DND-41 (cell line): Measurements from ENCODE around the gene NR2F1-AS1.

Source experiments
- ATAC-seq: fragments of 200-7000 bp; cut with Tn5 transposase; 3 replicates; pipeline ENCODE4 v1.9.1; 2021; ENCODE audit warnings: low read depth; ENCODE audit not compliant: insufficient read depth
- DNase-seq: peaks from one replicate; pipeline ENCODE4 v3.0.0-alpha.2; 2020
- H2AFZ ChIP-seq: 2 replicates; pipeline ENCODE4 v1.6.0; 2012; ENCODE audit warnings: low read depth, low read length
- H3K27ac ChIP-seq: 2 replicates; pipeline ENCODE4 v1.5.1; 2012; ENCODE audit warnings: low read length, inconsistent platforms
- H3K27me3 ChIP-seq: fragments of 200-600 bp; sonication (generic); 2 replicates; pipeline ENCODE4 v1.6.0; 2012; ENCODE audit warnings: low read length, mild to moderate bottlenecking, inconsistent platforms; ENCODE audit not compliant: insufficient read depth, poor library complexity
- H3K36me3 ChIP-seq: 2 replicates; pipeline ENCODE4 v1.5.1; 2012; ENCODE audit warnings: low read length, inconsistent platforms; ENCODE audit not compliant: insufficient read depth
- H3K4me1 ChIP-seq: 2 replicates; pipeline ENCODE4 v1.5.1; 2012; ENCODE audit warnings: mild to moderate bottlenecking, low read length; ENCODE audit not compliant: insufficient read depth
- H3K4me2 ChIP-seq: 2 replicates; pipeline ENCODE4 v1.6.0; 2012; ENCODE audit warnings: mild to moderate bottlenecking, moderate library complexity, low read length, inconsistent platforms; ENCODE audit not compliant: insufficient read depth
- H3K4me3 ChIP-seq, 2 experiments: fragments of 200-600 bp in 1 of 2; shearing (Covaris generic) in 1 of 2; 2 replicates each; pipeline ENCODE4 v1.5.1; 2012 to 2016; ENCODE audit warnings: inconsistent platforms in 2 of 2, low read length in 2 of 2, mild to moderate bottlenecking in 2 of 2, low read depth in 1 of 2, moderate library complexity in 1 of 2
- H3K79me2 ChIP-seq: 2 replicates; pipeline ENCODE4 v1.6.0; 2012; ENCODE audit warnings: low read length, inconsistent platforms; ENCODE audit not compliant: insufficient read depth
- H3K9ac ChIP-seq: 2 replicates; pipeline ENCODE4 v1.6.0; 2012; ENCODE audit warnings: low read depth, mild to moderate bottlenecking, inconsistent platforms, low read length, moderate library complexity
- H3K9me3 ChIP-seq: 2 replicates; pipeline ENCODE4 v1.5.1; 2012; ENCODE audit warnings: low read length, moderate library complexity, mild to moderate bottlenecking, inconsistent platforms; ENCODE audit not compliant: insufficient read depth, severe bottlenecking
- H4K20me1 ChIP-seq: 2 replicates; pipeline ENCODE4 v1.6.0; 2012; ENCODE audit warnings: low read length; ENCODE audit not compliant: insufficient read depth
- EZH2 ChIP-seq: IDR thresholded peaks from 3 replicates; pipeline ENCODE4 v1.6.1; 2012; ENCODE audit warnings: borderline replicate concordance, low read depth, mild to moderate bottlenecking, moderate library complexity, low read length, inconsistent platforms; ENCODE audit not compliant: severe bottlenecking
- TF ChIP-seq, protein P1 (sequence below): IDR thresholded peaks from 2 replicates; pipeline ENCODE4 v1.5.1; 2012; ENCODE audit warnings: borderline replicate concordance, low read length, moderate library complexity, mild to moderate bottlenecking; ENCODE audit not compliant: poor library complexity, severe bottlenecking; ENCODE audit errors: extremely low read depth

The NR2F1-AS1 gene

DNA sequence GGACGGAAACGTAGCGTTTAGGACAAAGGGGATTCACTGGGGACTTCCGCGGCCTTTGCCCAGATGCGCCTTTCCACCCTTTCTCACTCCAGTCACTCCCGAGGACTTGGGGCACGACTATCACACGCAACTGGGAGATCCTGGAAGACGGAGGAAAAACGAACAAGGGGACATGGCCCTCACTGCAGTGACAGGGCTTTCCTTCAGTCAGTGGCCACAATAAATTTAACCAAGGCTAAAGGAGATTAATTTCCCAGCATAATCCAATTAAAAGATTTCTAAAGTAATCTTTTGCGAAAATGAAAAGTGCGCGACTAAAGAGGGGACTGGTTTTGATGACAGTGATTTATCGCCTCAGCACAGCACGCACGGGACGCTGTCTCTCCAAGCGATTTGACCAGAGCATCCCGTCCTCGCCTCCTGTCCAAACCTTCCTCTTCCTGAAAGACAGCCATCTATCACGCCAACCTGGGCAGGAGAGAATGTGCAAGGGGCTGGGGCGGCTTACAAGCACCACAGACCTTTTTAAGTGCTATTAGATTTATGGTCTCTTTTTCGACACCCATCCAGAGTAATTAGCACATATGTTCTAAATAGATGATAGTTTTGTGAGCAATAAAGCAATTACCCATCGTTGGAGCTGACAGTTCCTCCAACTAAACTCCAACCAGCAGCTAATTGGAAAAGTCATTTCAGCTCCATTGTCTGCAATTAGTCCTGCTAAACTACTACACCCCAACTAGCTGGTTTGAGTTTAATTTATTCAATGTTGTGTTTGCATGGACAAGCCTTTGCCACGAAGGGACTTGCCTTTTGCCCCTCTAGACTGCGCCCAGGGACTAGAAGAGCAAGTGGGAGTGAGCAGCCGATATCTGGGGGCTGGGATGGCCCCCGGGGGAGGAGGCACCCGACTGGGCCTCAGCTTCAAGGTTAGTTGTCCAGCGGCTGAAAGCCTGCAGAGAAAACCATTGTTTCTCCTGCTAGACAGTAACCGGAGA, 7.4 kb downstream of the NR2F1-AS1 start:
- H3K4me2 ChIP-seq: no peak overlapping the region
- no peak overlapping the region for H3K27ac ChIP-seq
- no peaks in the 10 kb centered on the region for H4K20me1 ChIP-seq
- H2AFZ ChIP-seq: no peak overlapping the region
- H3K79me2 ChIP-seq: no peaks in the 10 kb centered on the region
- no peak for ATAC-seq
- DNase-seq: no peak
- no peaks in the 10 kb centered on the region for H3K4me1 ChIP-seq
- TF ChIP-seq, protein P1, sequence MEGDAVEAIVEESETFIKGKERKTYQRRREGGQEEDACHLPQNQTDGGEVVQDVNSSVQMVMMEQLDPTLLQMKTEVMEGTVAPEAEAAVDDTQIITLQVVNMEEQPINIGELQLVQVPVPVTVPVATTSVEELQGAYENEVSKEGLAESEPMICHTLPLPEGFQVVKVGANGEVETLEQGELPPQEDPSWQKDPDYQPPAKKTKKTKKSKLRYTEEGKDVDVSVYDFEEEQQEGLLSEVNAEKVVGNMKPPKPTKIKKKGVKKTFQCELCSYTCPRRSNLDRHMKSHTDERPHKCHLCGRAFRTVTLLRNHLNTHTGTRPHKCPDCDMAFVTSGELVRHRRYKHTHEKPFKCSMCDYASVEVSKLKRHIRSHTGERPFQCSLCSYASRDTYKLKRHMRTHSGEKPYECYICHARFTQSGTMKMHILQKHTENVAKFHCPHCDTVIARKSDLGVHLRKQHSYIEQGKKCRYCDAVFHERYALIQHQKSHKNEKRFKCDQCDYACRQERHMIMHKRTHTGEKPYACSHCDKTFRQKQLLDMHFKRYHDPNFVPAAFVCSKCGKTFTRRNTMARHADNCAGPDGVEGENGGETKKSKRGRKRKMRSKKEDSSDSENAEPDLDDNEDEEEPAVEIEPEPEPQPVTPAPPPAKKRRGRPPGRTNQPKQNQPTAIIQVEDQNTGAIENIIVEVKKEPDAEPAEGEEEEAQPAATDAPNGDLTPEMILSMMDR: no peak
- no peak for TF ChIP-seq EZH2
- H3K4me3 ChIP-seq: no peak overlapping the region
- no peak overlapping the region for H3K9ac ChIP-seq
- H3K27me3 ChIP-seq: peaks cover 8% of the 10 kb centered on the region
- H3K9me3 ChIP-seq: no peaks in the 10 kb centered on the region
- H3K36me3 ChIP-seq: no peaks in the 10 kb centered on the region

DNA sequence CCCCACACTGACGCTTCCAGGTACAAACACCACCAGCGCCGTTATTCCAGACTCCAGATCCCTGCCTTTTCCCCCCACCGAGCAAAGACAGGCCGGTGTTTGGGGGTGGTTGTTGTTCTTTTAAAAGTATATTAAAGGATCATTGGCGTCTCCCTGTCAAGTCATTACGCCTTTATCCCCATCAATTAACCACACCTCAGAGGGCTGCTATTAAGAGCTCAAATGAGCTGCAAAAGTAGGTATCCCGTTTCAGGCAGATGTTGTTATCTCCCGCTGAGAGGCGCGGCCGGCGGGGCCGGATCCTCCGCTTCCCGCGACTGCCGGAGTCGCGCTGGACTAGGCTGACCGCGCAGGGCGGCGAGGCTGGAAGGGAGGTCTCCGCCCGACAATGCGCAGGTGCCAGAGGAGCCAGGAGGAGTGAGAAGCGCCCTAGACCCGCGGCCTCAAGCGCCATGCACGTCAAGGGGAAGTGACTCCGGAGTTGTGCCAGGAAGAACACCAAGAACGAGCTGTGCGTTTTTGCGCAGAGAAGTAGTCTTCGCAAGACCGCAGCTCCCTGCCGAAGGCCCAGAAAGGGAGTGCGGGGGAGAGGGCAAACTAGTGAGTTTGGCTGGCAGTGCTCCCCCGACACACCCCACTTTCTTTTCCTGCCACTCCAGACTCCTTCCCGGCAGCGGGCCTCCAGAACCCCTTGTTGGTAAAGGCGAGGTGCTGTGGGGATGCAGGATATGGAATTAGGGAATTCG, 8.2 kb downstream of the NR2F1-AS1 start:
- DNase-seq: no peak
- Histone ChIP-seq H3K79me2 (no peaks in the 10 kb centered on the region), H4K20me1 (no peaks in the 10 kb centered on the region), H3K4me3 (no peak overlapping the region), H3K4me1 (no peaks in the 10 kb centered on the region), H2AFZ (no peak overlapping the region), H3K27me3 (peaks cover 8% of the 10 kb centered on the region), H3K9ac (no peak overlapping the region), H3K9me3 (no peaks in the 10 kb centered on the region), H3K4me2 (no peak overlapping the region), H3K27ac (no peak overlapping the region), H3K36me3 (no peaks in the 10 kb centered on the region)
- ATAC-seq: no peak
- no peak for TF ChIP-seq EZH2
- TF ChIP-seq, protein P1: no peak

DNA sequence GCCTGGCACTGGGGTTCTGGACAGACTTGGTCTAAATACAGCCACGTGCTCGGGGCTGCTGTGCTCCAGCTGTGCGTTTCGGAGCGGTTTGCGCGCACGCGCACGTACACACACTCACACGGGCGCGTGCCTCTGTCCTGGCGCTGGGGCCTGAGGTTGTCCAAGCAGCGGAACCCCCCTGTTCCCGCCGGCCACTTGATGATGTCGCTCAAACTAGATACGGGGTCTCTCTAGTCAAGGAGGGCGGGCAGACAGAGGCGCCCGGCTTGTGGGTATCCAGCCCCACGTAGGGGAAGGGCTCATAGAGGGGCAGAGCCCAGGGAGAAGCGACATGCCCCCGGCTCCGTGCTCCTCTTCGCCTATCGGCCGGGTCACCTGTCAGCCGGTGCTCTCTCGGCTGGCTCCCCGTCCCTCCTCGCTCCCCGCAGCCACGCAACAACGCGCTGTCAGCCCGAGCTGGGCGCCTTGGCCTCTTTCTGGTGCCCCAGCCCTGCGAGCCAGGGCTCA, 8.9 kb downstream of the NR2F1-AS1 start:
- no peak for TF ChIP-seq EZH2
- TF ChIP-seq, protein P1: no peak
- DNase-seq (no peak), ATAC-seq (no peak)
- H2AFZ ChIP-seq: no peak overlapping the region
- no peak overlapping the region for H3K27ac ChIP-seq
- H3K4me1 ChIP-seq: no peaks in the 10 kb centered on the region
- no peaks in the 10 kb centered on the region for H4K20me1 ChIP-seq
- H3K36me3 ChIP-seq: no peaks in the 10 kb centered on the region
- no peak overlapping the region for H3K4me2 ChIP-seq
- no peaks in the 10 kb centered on the region for H3K79me2 ChIP-seq
- H3K4me3 ChIP-seq: no peak overlapping the region
- no peaks in the 10 kb centered on the region for H3K9me3 ChIP-seq
- H3K27me3 ChIP-seq: peaks cover 8% of the 10 kb centered on the region
- no peak overlapping the region for H3K9ac ChIP-seq
